Measurements from ENCODE around the gene TIRAP. TPM values are rescaled to one million over a fixed set of nuclear protein-coding genes. Genes with fewer than 3 reads are reported as not detected.

TIRAP gene
- total RNA-seq, 4 donors from 2014 or later = 4.5 to 5.8 (median 5.6) TPM

DNA sequence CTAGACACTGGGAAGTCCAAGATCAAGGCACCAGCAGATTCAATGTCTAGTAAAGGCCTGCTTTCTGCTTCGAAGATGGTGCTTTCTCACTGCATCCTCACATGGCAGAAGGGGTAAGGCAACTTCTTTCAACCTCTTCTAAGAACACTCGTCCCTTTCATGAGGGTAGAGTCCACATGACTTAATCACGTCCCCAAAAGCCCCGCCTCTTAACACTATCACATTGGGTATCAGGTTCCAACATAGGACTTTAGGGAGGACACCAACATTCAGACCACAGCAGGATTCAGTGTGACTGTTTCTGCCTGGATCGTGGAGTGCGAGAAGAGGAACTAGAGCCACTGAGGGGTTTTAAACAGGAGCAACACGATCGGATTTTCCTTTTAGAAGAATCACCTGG lies 3.7 kb upstream of the TIRAP start:
- no peak overlapping the region for H3K27ac ChIP-seq
- in situ Hi-C loops (cut with MboI; ENCODE audit: low sequenced_read_pairs in 4 of 4) = loop anchor here in 1 of 4 donors (10.0 kb wide), 1 partner anchor 64 kb away; the partner anchor contains the start of genes FAM118B and RPUSD4
- no peak overlapping the region for H3K4me3 ChIP-seq
- H3K9me3 ChIP-seq = no peaks in the 10 kb centered on the region
- ATAC-seq = no peak
- no peak for TF ChIP-seq CTCF (IDR thresholded peaks at IDR 0.05 in 4 of 5, conservative IDR thresholded peaks at IDR 0.05 in 1 of 5)
- no peak for TF ChIP-seq POLR2A (IDR thresholded peaks at IDR 0.05)
- peaks cover 11 to 14% of the 10 kb centered on the region in 2 donors for H3K4me1 ChIP-seq
- peaks cover 0 to 30% of the 10 kb centered on the region in 2 donors for H3K36me3 ChIP-seq
- no peak for DNase-seq
- intact Hi-C loops (cut with DNase I; ENCODE audit: low total_unique reads) = no loop called here
- no peaks in the 10 kb centered on the region for H3K27me3 ChIP-seq

DNA sequence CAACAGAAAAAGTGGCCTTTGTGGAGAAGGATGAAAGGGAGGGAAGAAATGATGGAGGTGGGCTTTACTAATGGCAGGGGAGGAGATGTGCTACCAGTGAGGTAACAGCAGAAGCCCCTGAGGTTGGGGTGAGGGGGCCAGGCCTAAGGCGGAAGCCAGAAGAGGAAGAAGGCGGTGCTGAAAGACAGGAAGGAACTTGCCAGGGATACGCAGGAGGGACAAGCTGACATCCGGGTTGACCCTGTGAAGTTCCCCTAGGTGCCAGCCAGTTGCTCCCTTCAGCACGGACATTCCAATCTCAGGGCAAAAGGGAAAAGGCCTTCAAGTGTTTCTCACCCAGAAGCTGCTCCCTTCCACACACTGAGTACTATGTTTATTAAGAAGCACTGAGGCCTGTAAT lies 2.3 kb upstream of the TIRAP start:
- in situ Hi-C loops (cut with MboI; ENCODE audit: low sequenced_read_pairs in 4 of 4) (no loop called here), intact Hi-C loops (cut with DNase I; ENCODE audit: low total_unique reads) (no loop called here)
- no peak for ATAC-seq
- DNase-seq = no peak
- H3K36me3 ChIP-seq = peaks cover 0 to 16% of the 10 kb centered on the region in 2 donors
- no peaks in the 10 kb centered on the region for H3K27me3 ChIP-seq
- H3K4me1 ChIP-seq = peaks cover 11 to 21% of the 10 kb centered on the region in 2 donors
- H3K4me3 ChIP-seq = no peak overlapping the region
- H3K27ac ChIP-seq = no peak overlapping the region
- TF ChIP-seq POLR2A (IDR thresholded peaks at IDR 0.05) (no peak), CTCF (IDR thresholded peaks at IDR 0.05 in 4 of 5, conservative IDR thresholded peaks at IDR 0.05 in 1 of 5) (no peak)
- no peaks in the 10 kb centered on the region for H3K9me3 ChIP-seq

- H3K4me3 ChIP-seq = no peak overlapping the region
- peak overlapping the region in 1 of 4 donors; percentile 94 for H3K27ac ChIP-seq
- TF ChIP-seq CTCF (IDR thresholded peaks at IDR 0.05 in 4 of 5, conservative IDR thresholded peaks at IDR 0.05 in 1 of 5) = no peak
- no peak for TF ChIP-seq POLR2A (IDR thresholded peaks at IDR 0.05)
- H3K4me1 ChIP-seq = peaks cover 11 to 21% of the 10 kb centered on the region in 2 donors
- ATAC-seq (no peak), DNase-seq (no peak)
- no peaks in the 10 kb centered on the region for H3K27me3 ChIP-seq
- intact Hi-C loops (cut with DNase I; ENCODE audit: low total_unique reads) = no loop called here
- H3K36me3 ChIP-seq = peaks cover 0 to 10% of the 10 kb centered on the region in 2 donors
- H3K9me3 ChIP-seq = no peaks in the 10 kb centered on the region
- in situ Hi-C loops (cut with MboI; ENCODE audit: low sequenced_read_pairs in 4 of 4) = no loop called here
These were observed 1.6 kb upstream of the TIRAP start for GRCh38 chr11:126281245-126281644.

DNA sequence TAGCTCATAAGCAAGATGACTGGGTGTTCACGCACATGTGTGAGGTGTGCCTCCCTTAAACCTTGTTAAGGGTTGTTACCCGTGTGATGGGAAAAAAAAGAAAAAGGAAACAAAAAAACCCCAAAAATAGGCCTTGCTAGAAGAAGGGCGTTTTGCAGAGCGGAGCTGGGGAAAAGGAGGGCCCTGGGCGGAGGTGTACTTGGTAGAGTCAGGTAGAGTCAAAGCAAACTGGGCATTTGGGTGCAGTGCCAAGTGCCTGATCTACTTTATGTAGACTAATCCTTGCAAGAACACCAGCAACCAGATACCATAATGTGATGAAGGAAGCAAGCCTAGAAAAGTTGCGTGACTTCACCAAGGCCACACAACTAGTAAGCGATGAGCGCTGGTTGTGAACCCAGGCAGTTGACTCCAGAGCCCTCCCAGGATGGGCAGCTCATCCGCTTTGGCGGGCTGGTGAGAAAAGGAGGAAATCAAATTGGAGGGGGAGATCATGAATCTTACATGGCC lies 1.2 kb upstream of the TIRAP start:
- Histone ChIP-seq H3K27me3 (no peaks in the 10 kb centered on the region), H3K36me3 (peaks cover 0 to 7% of the 10 kb centered on the region in 2 donors), H3K4me3 (peak overlapping the region; percentile 72 to 88 (median 84)), H3K4me1 (peaks cover 11 to 21% of the 10 kb centered on the region in 2 donors), H3K9me3 (no peaks in the 10 kb centered on the region), H3K27ac (peak overlapping the region; percentile 85 to 95 (median 92))
- TF ChIP-seq POLR2A (IDR thresholded peaks at IDR 0.05) (no peak), CTCF (IDR thresholded peaks at IDR 0.05 in 4 of 5, conservative IDR thresholded peaks at IDR 0.05 in 1 of 5) (no peak)
- in situ Hi-C loops (cut with MboI; ENCODE audit: low sequenced_read_pairs in 4 of 4) (no loop called here), intact Hi-C loops (cut with DNase I; ENCODE audit: low total_unique reads) (no loop called here)
- DNase-seq = no peak
- ATAC-seq = no peak

- Histone ChIP-seq H3K4me3 (peak overlapping the region; percentile 72 to 88 (median 84)), H3K27ac (peak overlapping the region; percentile 85 to 95 (median 92)), H3K27me3 (no peaks in the 10 kb centered on the region), H3K36me3 (peaks cover 0 to 1% of the 10 kb centered on the region in 2 donors), H3K9me3 (no peaks in the 10 kb centered on the region), H3K4me1 (peaks cover 11 to 21% of the 10 kb centered on the region in 2 donors)
- intact Hi-C loops (cut with DNase I; ENCODE audit: low total_unique reads) = no loop called here
- in situ Hi-C loops (cut with MboI; ENCODE audit: low sequenced_read_pairs in 4 of 4) = no loop called here
- DNase-seq = peak; percentile 20 to 44
- TF ChIP-seq CTCF (IDR thresholded peaks at IDR 0.05 in 4 of 5, conservative IDR thresholded peaks at IDR 0.05 in 1 of 5) = no peak
- TF ChIP-seq POLR2A (IDR thresholded peaks at IDR 0.05) = no peak
- peak; percentile 59 to 63 for ATAC-seq
These were observed 545 bp upstream of the TIRAP start for GRCh38 chr11:126282361-126282735.

Measured in gastrocnemius medialis (tissue), 4 donors.